Tibial nerve (tissue), 4 donors: Measurements from ENCODE around the gene CLIP3.

Experiments used
- EP300 ChIP-seq, 2 donors: sonication (generic); formaldehyde crosslinking; IDR thresholded peaks; one replicate each; pipeline ENCODE4 v1.6.1; 2017; ENCODE audit warnings: antibody characterized with exemption in 2 of 2, mild to moderate bottlenecking in 1 of 2
- POLR2A ChIP-seq, 2 donors: fragments of 450-650 bp; IDR thresholded peaks; one replicate each; pipeline ENCODE4 v1.6.1; 2017; ENCODE audit warnings: antibody characterized with exemption in 2 of 2, mild to moderate bottlenecking in 2 of 2, moderate library complexity in 2 of 2
- TF ChIP-seq, protein P1 (sequence below), 5 experiments: fragments of 200-600 bp in 3 of 5; fragments of 450-650 bp in 2 of 5; sonication (generic) in 3 of 5; IDR thresholded peaks; one replicate each; pipeline ENCODE4 v1.5.1; 2016 to 2019; ENCODE audit warnings: antibody characterized with exemption in 5 of 5, mild to moderate bottlenecking in 3 of 5, moderate library complexity in 2 of 5

GRCh38 chr19:36001605-36002004, 31.1 kb downstream of the CLIP3 start:
- TF ChIP-seq EP300 (IDR thresholded peaks at IDR 0.05) (no peak), POLR2A (IDR thresholded peaks at IDR 0.05) (no peak)
- TF ChIP-seq, protein P1, sequence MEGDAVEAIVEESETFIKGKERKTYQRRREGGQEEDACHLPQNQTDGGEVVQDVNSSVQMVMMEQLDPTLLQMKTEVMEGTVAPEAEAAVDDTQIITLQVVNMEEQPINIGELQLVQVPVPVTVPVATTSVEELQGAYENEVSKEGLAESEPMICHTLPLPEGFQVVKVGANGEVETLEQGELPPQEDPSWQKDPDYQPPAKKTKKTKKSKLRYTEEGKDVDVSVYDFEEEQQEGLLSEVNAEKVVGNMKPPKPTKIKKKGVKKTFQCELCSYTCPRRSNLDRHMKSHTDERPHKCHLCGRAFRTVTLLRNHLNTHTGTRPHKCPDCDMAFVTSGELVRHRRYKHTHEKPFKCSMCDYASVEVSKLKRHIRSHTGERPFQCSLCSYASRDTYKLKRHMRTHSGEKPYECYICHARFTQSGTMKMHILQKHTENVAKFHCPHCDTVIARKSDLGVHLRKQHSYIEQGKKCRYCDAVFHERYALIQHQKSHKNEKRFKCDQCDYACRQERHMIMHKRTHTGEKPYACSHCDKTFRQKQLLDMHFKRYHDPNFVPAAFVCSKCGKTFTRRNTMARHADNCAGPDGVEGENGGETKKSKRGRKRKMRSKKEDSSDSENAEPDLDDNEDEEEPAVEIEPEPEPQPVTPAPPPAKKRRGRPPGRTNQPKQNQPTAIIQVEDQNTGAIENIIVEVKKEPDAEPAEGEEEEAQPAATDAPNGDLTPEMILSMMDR (IDR thresholded peaks at IDR 0.05), result no peak
